IPS-20b (cell line): ENCODE data around the gene CDH4.

Source experiments
- H3K27ac ChIP-seq: one replicate; pipeline ENCODE4 v1.5.1; 2013; ENCODE audit warnings: low read length
- H3K27me3 ChIP-seq: 2 replicates; pipeline ENCODE4 v1.6.1; 2013; ENCODE audit warnings: mild to moderate bottlenecking, low read length, inconsistent platforms; ENCODE audit not compliant: insufficient read depth
- H3K36me3 ChIP-seq: 2 replicates; pipeline ENCODE4 v1.6.1; 2013; ENCODE audit warnings: low read depth, mild to moderate bottlenecking, inconsistent platforms, low read length, moderate library complexity; ENCODE audit not compliant: insufficient read depth
- H3K4me1 ChIP-seq: 2 replicates; pipeline ENCODE4 v1.6.1; 2013; ENCODE audit warnings: mild to moderate bottlenecking, control low read depth, inconsistent platforms, low read length, moderate library complexity; ENCODE audit not compliant: insufficient read depth
- H3K4me3 ChIP-seq: 2 replicates; pipeline ENCODE4 v1.5.1; 2013; ENCODE audit warnings: mild to moderate bottlenecking, low read length, inconsistent platforms
- H3K9ac ChIP-seq: 2 replicates; pipeline ENCODE4 v1.6.1; 2013; ENCODE audit warnings: low read depth, mild to moderate bottlenecking, inconsistent platforms, low read length, moderate library complexity
- H3K9me3 ChIP-seq: 2 replicates; pipeline ENCODE4 v1.6.1; 2013; ENCODE audit warnings: mild to moderate bottlenecking, low read depth, low read length, inconsistent platforms; ENCODE audit not compliant: insufficient read depth

The CDH4 gene

GRCh38 chr20:61731363-61732181, 479.5 kb downstream of the CDH4 start:
- Histone ChIP-seq H3K36me3 (no peaks in the 10 kb centered on the region), H3K27ac (no peak overlapping the region), H3K9ac (no peak overlapping the region), H3K4me3 (no peak overlapping the region), H3K9me3 (no peaks in the 10 kb centered on the region), H3K27me3 (peaks cover 9% of the 10 kb centered on the region; the same call in 1 of the 2 replicates), H3K4me1 (no peaks in the 10 kb centered on the region)

GRCh38 chr20:61732511-61733210, 480.6 kb downstream of the CDH4 start:
- Histone ChIP-seq H3K4me3 (no peak overlapping the region), H3K9me3 (no peaks in the 10 kb centered on the region), H3K27ac (no peak overlapping the region), H3K9ac (no peak overlapping the region), H3K27me3 (peaks cover 11% of the 10 kb centered on the region; the same call in 1 of the 2 replicates), H3K4me1 (no peaks in the 10 kb centered on the region), H3K36me3 (no peaks in the 10 kb centered on the region)

GRCh38 chr20:61733216-61733615, 481.2 kb downstream of the CDH4 start:
- Histone ChIP-seq H3K27ac (no peak overlapping the region), H3K9me3 (no peaks in the 10 kb centered on the region), H3K4me3 (no peak overlapping the region), H3K36me3 (no peaks in the 10 kb centered on the region), H3K9ac (no peak overlapping the region), H3K27me3 (peaks cover 17% of the 10 kb centered on the region; the same call in 1 of the 2 replicates), H3K4me1 (no peaks in the 10 kb centered on the region)

GRCh38 chr20:61733891-61734732, 482.1 kb downstream of the CDH4 start:
- Histone ChIP-seq H3K4me1 (no peaks in the 10 kb centered on the region), H3K27me3 (peaks cover 17% of the 10 kb centered on the region; the same call in 1 of the 2 replicates), H3K9ac (no peak overlapping the region)

DNA sequence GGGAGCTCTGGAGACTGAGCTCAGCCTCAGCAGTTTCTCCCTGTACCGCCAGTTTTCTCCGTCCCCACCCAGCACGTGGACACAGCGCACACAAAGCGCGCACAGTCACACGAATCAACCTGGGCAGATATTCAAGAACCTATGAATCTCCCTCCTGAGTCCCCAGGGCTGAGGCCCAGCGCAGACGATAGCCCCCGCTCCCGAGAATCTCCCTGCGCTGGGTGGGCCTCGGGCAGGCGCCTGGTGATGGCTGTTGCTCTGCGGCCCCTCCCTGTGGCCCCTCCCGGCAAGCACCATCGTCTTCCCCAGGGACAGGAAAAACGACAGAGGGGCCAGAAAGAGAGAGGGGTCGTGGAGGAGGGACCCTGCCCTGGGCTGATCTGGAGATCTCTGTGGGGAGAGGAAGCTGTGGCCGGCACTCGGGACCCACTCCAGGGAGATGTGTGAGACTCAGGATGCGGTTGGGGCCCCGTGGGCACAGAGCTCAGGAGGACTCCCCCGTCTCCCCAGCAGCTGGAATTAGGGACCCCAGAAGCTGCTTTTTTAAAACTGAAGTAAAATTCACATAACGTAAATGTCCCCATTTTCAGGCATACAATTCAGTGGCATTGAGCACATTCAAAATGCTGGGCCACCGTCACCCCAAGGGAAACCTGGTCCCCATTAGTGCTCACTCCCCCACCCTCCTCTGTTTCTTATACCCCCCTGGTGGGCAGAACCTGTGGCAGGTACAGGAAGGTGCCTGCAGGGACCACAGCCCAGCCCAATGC, 482.9 kb downstream of the CDH4 start:
- Histone ChIP-seq H3K4me3 (no peak overlapping the region), H3K27ac (no peak overlapping the region), H3K9ac (no peak overlapping the region), H3K4me1 (no peaks in the 10 kb centered on the region), H3K9me3 (no peaks in the 10 kb centered on the region), H3K27me3 (peaks cover 9% of the 10 kb centered on the region; the same call in 1 of the 2 replicates), H3K36me3 (no peaks in the 10 kb centered on the region)

More at GRCh38 chr20:61733891-61734732, 482.1 kb downstream of the CDH4 start:
- Histone ChIP-seq H3K36me3 (no peaks in the 10 kb centered on the region), H3K4me3 (no peak overlapping the region), H3K9me3 (no peaks in the 10 kb centered on the region), H3K27ac (no peak overlapping the region)

DNA sequence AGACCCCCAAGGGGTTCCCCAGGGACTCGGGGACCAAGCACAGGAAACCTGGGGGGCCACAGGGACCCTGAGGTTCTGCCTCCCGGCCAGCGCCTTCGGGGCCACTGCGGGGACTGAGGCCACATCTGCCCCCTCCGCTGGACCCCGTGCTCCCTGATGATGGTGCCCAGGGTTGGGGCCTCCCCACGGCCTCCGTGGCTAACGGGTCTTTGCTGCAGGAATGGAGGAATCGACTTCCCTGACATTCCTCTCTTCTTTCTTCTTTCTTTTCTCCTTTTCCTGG, 483.4 kb downstream of the CDH4 start:
- H3K36me3 ChIP-seq, result no peaks in the 10 kb centered on the region
- H3K27me3 ChIP-seq, result peaks cover 8% of the 10 kb centered on the region; the same call in 1 of the 2 replicates
- no peak overlapping the region for H3K9ac ChIP-seq

DNA sequence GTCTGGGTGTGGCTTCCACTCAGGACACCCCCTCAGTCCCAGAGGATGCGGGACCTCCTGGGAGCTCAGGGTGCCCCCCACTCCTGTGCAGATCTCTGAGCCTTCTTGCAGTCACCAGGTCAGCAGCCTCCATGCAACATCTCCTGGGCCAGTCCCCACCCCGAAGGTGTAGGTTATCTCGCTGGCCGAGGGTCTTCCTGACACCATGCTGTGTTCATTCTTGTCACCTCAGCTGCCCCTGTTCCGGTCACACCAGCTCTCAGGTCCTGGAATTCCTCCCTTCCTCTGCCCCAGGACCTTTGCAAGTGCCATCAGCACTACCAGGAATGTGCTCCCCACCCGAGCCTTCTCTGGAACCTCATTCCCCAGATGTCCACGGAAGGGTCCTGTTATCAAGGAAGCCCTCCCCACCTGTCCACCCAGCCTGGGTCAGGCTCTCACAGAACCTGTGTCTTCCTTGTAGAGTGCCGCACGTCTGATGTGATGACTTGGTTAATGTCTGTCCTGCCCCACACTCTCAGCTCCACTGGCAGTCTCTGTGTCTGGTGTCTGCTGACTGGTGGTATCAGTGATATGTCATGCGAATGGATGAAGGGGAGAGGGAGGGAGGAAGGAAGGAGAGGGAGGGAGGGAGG, 484.1 kb downstream of the CDH4 start:
- H3K9ac ChIP-seq, result no peak overlapping the region
- no peaks in the 10 kb centered on the region for H3K9me3 ChIP-seq
- no peaks in the 10 kb centered on the region for H3K36me3 ChIP-seq
- no peaks in the 10 kb centered on the region for H3K4me1 ChIP-seq
- peaks cover 8% of the 10 kb centered on the region; the same call in 1 of the 2 replicates for H3K27me3 ChIP-seq
- H3K4me3 ChIP-seq, result no peak overlapping the region
- no peak overlapping the region for H3K27ac ChIP-seq

More for the DNA sequence above, 483.4 kb downstream of the CDH4 start:
- no peaks in the 10 kb centered on the region for H3K4me1 ChIP-seq
- no peak overlapping the region for H3K4me3 ChIP-seq
- no peaks in the 10 kb centered on the region for H3K9me3 ChIP-seq
- no peak overlapping the region for H3K27ac ChIP-seq

DNA sequence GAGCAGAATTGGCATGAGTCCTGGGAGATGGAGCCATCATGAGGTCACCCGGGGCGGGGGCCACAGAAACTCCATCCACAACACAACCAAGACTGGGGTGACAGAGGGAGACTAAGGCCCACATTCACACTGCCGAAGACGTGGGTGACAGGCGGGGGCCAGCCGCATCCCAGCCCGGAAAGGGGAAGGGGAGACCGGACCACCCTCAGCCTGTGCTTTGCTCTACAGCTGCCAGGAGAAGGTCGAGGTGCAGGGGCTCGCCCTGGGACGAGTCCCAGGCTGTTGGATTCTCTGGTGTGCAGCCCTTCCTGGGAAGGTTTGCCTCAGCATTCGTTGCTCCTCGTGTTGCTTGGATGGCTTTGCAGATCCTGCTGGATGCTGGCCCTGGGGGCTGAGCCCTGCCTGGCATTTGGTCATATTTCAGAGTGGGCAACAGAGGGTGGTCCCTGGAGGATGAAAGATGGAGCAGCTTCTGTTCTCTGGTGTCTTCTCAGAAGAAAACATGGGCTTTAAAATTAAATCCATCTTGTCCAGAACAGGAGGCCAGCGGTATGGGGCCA, 484.8 kb downstream of the CDH4 start:
- Histone ChIP-seq H3K9me3 (no peaks in the 10 kb centered on the region), H3K27me3 (peaks cover 8% of the 10 kb centered on the region; the same call in 1 of the 2 replicates), H3K9ac (no peak overlapping the region), H3K27ac (no peak overlapping the region), H3K4me3 (no peak overlapping the region), H3K4me1 (no peaks in the 10 kb centered on the region), H3K36me3 (no peaks in the 10 kb centered on the region)

DNA sequence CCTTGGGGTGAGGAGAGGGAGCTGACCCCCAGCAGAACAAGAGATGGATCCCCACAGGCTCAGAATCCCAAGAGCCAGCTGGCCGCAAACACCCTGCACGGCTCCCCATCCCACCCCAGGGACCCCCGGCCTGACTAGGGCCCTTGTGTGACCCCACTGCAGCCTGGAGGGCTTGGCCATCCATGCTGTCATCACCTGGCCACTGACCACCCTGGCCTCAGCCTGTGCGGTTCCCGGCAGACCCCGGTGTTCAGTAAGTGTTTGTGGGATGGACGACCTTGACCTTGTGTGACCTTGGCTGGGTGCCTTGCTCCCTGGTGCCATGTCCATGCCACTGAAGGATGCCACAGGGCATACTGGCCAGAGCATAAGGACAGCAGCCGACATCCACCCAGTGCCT, 485.3 kb downstream of the CDH4 start:
- no peaks in the 10 kb centered on the region for H3K9me3 ChIP-seq
- H3K27me3 ChIP-seq, result peaks cover 8% of the 10 kb centered on the region; the same call in 1 of the 2 replicates

DNA sequence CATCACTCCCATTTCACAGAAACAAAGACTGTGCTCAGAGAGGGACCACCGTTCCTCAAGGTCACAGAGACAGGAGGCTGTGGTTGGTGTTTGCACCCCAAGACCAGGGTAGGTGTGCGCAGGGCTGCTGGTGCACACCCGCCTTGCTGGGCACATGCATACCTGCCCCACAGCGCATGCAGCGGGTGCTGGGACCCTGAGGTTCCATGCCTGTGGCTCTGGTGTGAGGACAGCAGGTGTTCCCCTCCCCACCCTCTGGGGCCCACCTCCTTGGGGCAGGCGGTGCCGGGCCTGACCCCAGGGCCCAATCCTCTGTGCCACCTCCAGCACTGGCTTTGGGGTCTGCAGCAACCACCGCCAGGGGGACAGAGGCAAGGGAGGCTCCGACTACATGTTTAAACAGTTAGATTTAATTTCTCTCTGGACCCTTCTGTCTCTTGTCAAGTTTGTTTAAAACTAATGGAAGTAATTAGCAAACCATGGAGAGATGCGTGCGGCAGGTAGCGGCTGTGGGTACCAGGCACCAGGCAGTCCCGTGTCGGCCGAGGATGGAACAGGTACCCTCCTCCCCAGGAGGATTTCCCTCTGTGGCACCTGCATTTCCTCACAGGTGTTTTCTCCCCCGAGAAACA, 485.9 kb downstream of the CDH4 start:
- H3K27me3 ChIP-seq, result peaks cover 14% of the 10 kb centered on the region; the same call in 1 of the 2 replicates

More for the DNA sequence above, 485.3 kb downstream of the CDH4 start:
- H3K9ac ChIP-seq, result no peak overlapping the region
- no peaks in the 10 kb centered on the region for H3K36me3 ChIP-seq
- H3K4me3 ChIP-seq, result no peak overlapping the region
- no peaks in the 10 kb centered on the region for H3K4me1 ChIP-seq
- H3K27ac ChIP-seq, result no peak overlapping the region

More for the DNA sequence above, 485.9 kb downstream of the CDH4 start:
- Histone ChIP-seq H3K9ac (no peak overlapping the region), H3K4me1 (no peaks in the 10 kb centered on the region), H3K27ac (no peak overlapping the region), H3K4me3 (no peak overlapping the region), H3K9me3 (no peaks in the 10 kb centered on the region), H3K36me3 (no peaks in the 10 kb centered on the region)
